SJSA1 (cell line): ENCODE results near the gene CBARP. TPM values are rescaled to one million over a fixed set of nuclear protein-coding genes. Genes with fewer than 3 reads are reported as not detected.

Source experiments
- DNase-seq, 2 experiments: peaks; one replicate each; pipeline ENCODE4 v3.0.0-alpha.2; 2015 to 2020; ENCODE audit warnings: low spot score in 2 of 2, low read depth in 1 of 2
- H3K27ac ChIP-seq: fragments of 250-450 bp; sonication (Bioruptor Pico); 2 replicates; pipeline ENCODE4 v1.5.1; 2020; ENCODE audit warnings: mild to moderate bottlenecking, moderate library complexity
- H3K27me3 ChIP-seq: fragments of 250-450 bp; sonication (Bioruptor Pico); replicated peaks from 2 replicates; pipeline ENCODE4 v1.5.1; 2020; ENCODE audit warnings: mild to moderate bottlenecking, moderate library complexity
- H3K36me3 ChIP-seq: fragments of 250-450 bp; sonication (Bioruptor Pico); 2 replicates; pipeline ENCODE4 v1.5.1; 2020; ENCODE audit warnings: mild to moderate bottlenecking
- H3K4me1 ChIP-seq: fragments of 250-450 bp; sonication (Bioruptor Pico); replicated peaks from 2 replicates; pipeline ENCODE4 v1.6.1; 2021; ENCODE audit warnings: mild to moderate bottlenecking
- H3K4me3 ChIP-seq: fragments of 250-450 bp; sonication (Bioruptor Pico); 2 replicates; pipeline ENCODE4 v1.5.1; 2020; ENCODE audit warnings: mild to moderate bottlenecking
- H3K9me3 ChIP-seq: fragments of 250-450 bp; sonication (Bioruptor Pico); replicated peaks from 2 replicates; pipeline ENCODE4 v1.5.1; 2020; ENCODE audit warnings: mild to moderate bottlenecking
- total RNA-seq: library from RNA; depleted of rRNA; stranded (reverse); fragments of >200 nt; shearing (Covaris generic); gene quantifications from 2 replicates; pipeline ENCODE4 v1.2.3, GENCODE V29; 2014

Gene CBARP
- total RNA-seq, 1 experiment from 2014 or later, result 1.6 TPM

GRCh38 chr19:1256646-1257474 is 19.1 kb upstream of the CBARP start:
- H3K4me1 ChIP-seq, result peaks cover 82% of the 10 kb centered on the region
- H3K36me3 ChIP-seq, result peaks cover 64% of the 10 kb centered on the region
- no peak for DNase-seq
- no peaks in the 10 kb centered on the region for H3K9me3 ChIP-seq
- H3K27me3 ChIP-seq, result no peaks in the 10 kb centered on the region
- H3K4me3 ChIP-seq, result no peak overlapping the region
- H3K27ac ChIP-seq, result no peak overlapping the region

- H3K36me3 ChIP-seq, result peaks cover 78% of the 10 kb centered on the region
- DNase-seq, result no peak
These were observed 17.7 kb upstream of the CBARP start for GRCh38 chr19:1255186-1256161.

GRCh38 chr19:1254530-1255185 is 16.9 kb upstream of the CBARP start:
- no peak for DNase-seq
- H3K36me3 ChIP-seq, result peaks cover 85% of the 10 kb centered on the region

More at GRCh38 chr19:1255186-1256161, 17.7 kb upstream of the CBARP start:
- Histone ChIP-seq H3K9me3 (no peaks in the 10 kb centered on the region), H3K4me1 (peaks cover 75% of the 10 kb centered on the region), H3K27me3 (no peaks in the 10 kb centered on the region), H3K4me3 (no peak overlapping the region), H3K27ac (no peak overlapping the region)

GRCh38 chr19:1254081-1254527 is 16.3 kb upstream of the CBARP start:
- peak in 1 of 2 experiments; percentile 73 for DNase-seq
- H3K27ac ChIP-seq, result peak overlapping the region; percentile 94

More at GRCh38 chr19:1254530-1255185, 16.9 kb upstream of the CBARP start:
- Histone ChIP-seq H3K27ac (peak overlapping the region; percentile 94), H3K4me1 (peaks cover 67% of the 10 kb centered on the region), H3K4me3 (peak overlapping the region; percentile 89), H3K27me3 (no peaks in the 10 kb centered on the region), H3K9me3 (no peaks in the 10 kb centered on the region)

GRCh38 chr19:1253514-1254080 is 15.8 kb upstream of the CBARP start:
- peaks cover 83% of the 10 kb centered on the region for H3K36me3 ChIP-seq
- no peaks in the 10 kb centered on the region; the same call in 1 of the 2 replicates for H3K9me3 ChIP-seq
- H3K27ac ChIP-seq, result peak overlapping the region; percentile 94
- H3K4me3 ChIP-seq, result peak overlapping the region; percentile 89
- peak; percentile 95 to 98 for DNase-seq
- no peaks in the 10 kb centered on the region for H3K27me3 ChIP-seq
- H3K4me1 ChIP-seq, result peaks cover 57% of the 10 kb centered on the region

More at GRCh38 chr19:1254081-1254527, 16.3 kb upstream of the CBARP start:
- Histone ChIP-seq H3K4me3 (peak overlapping the region; percentile 89), H3K4me1 (peaks cover 61% of the 10 kb centered on the region), H3K36me3 (peaks cover 83% of the 10 kb centered on the region), H3K27me3 (no peaks in the 10 kb centered on the region), H3K9me3 (no peaks in the 10 kb centered on the region; the same call in 1 of the 2 replicates)

- Histone ChIP-seq H3K4me3 (peak overlapping the region; percentile 89), H3K27ac (peak overlapping the region; percentile 94), H3K27me3 (no peaks in the 10 kb centered on the region), H3K4me1 (peaks cover 54% of the 10 kb centered on the region), H3K9me3 (no peaks in the 10 kb centered on the region; the same call in 1 of the 2 replicates), H3K36me3 (peaks cover 78% of the 10 kb centered on the region)
- peak in 1 of 2 experiments; percentile 97 for DNase-seq
These were observed 15.2 kb upstream of the CBARP start for GRCh38 chr19:1252821-1253513.

- Histone ChIP-seq H3K27ac (peak overlapping the region; percentile 94), H3K4me1 (peaks cover 61% of the 10 kb centered on the region), H3K27me3 (no peaks in the 10 kb centered on the region), H3K9me3 (no peaks in the 10 kb centered on the region; the same call in 1 of the 2 replicates), H3K4me3 (peak overlapping the region; percentile 89), H3K36me3 (peaks cover 72% of the 10 kb centered on the region)
- DNase-seq, result peak; percentile 99
These were observed 14.5 kb upstream of the CBARP start for GRCh38 chr19:1252221-1252820.

- Histone ChIP-seq H3K27me3 (no peaks in the 10 kb centered on the region), H3K27ac (peak overlapping the region; percentile 94), H3K4me3 (peak overlapping the region; percentile 89), H3K36me3 (peaks cover 64% of the 10 kb centered on the region), H3K9me3 (no peaks in the 10 kb centered on the region; the same call in 1 of the 2 replicates), H3K4me1 (peaks cover 60% of the 10 kb centered on the region)
- DNase-seq, result peak; percentile 55 to 75
These were observed 13.8 kb upstream of the CBARP start for GRCh38 chr19:1251330-1252220.

GRCh38 chr19:1250437-1251260 is 12.8 kb upstream of the CBARP start:
- H3K27me3 ChIP-seq, result no peaks in the 10 kb centered on the region
- peak overlapping the region; percentile 94 for H3K27ac ChIP-seq
- peaks cover 55% of the 10 kb centered on the region for H3K36me3 ChIP-seq
- no peaks in the 10 kb centered on the region; the same call in 1 of the 2 replicates for H3K9me3 ChIP-seq
- DNase-seq, result peak in 1 of 2 experiments; percentile 86
- peak overlapping the region; percentile 89 for H3K4me3 ChIP-seq
- H3K4me1 ChIP-seq, result peaks cover 55% of the 10 kb centered on the region

- H3K4me3 ChIP-seq, result peak overlapping the region; percentile 89
- no peaks in the 10 kb centered on the region for H3K27me3 ChIP-seq
- no peak for DNase-seq
- H3K27ac ChIP-seq, result peak overlapping the region; percentile 94
- peaks cover 49% of the 10 kb centered on the region for H3K36me3 ChIP-seq
- no peaks in the 10 kb centered on the region; the same call in 1 of the 2 replicates for H3K9me3 ChIP-seq
- H3K4me1 ChIP-seq, result peaks cover 54% of the 10 kb centered on the region
These were observed 12.2 kb upstream of the CBARP start for GRCh38 chr19:1249990-1250436.
